GM13976 (cell line): ENCODE data around the gene PLEKHA7.
"Not testable (repeated sequence)": the region's sequence is repeated elsewhere in the genome, so short reads cannot be mapped to it uniquely, and the experiment has no call there.

Experiments used
- DNase-seq: peaks from one replicate; pipeline ENCODE4 v3.0.0; 2012; ENCODE audit warnings: low spot score
- CTCF ChIP-seq: IDR thresholded peaks from 2 replicates; pipeline ENCODE4 v1.5.1; 2012; ENCODE audit warnings: borderline replicate concordance, mild to moderate bottlenecking; ENCODE audit not compliant: insufficient read depth; ENCODE audit errors: extremely low read depth, missing control alignments, control extremely low read depth
- in situ Hi-C: fragments of 300-500 bp; cut with MboI; formaldehyde crosslinking; loops from one replicate; pipeline ENCODE4 v1.12.0; 2022; ENCODE audit warnings: low sequenced_read_pairs, mixed read lengths, inconsistent platforms; ENCODE audit not compliant: unreplicated experiment

Gene PLEKHA7

DNA sequence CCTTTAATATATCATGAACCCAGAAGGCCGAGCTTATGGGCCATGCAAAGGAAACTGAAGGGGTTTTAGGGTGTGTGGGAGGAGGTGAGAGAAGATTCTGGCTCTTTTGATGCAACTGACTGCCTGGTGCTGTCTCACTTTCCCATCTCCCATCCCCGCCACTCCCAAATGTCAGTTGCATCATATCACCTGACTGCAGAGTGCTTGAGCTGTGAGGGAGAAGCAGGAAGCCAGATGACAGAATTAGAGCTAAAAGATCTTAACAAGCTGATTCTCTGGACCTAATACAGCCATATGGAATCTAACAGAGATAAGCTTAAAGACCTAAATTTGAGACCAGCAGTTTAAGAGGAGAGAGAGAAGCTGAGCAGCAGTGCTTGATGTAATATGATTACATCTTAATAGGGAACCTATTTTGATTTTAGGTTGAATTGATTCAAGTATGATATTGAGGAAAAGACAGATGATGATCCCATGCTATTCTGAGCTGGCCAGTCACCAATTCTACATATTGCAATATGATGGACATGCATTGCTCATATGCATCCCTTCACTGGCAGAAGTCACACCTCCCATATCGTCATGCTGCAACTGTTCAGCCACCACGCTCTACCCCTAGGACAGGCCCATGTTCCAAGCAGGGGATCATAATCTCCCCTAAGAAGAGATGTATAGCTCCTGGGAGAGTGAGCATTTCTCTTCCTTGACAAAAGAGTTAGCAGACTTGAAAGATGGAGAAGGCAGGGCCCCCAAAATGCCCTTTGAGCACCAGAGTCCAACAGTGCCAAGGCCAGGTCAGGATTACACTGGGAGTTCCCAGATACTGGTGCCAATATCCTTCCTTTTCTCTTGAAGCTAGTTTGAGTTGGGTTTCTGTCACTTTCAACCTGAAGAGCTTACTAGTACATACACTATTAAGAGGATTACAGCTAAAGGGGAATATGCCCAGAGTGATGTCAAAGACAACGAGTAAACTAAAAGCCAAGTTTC is 44.9 kb downstream of the PLEKHA7 start:
- DNase-seq = no peak
- in situ Hi-C loops = no loop called here
- TF ChIP-seq CTCF = no peak

DNA sequence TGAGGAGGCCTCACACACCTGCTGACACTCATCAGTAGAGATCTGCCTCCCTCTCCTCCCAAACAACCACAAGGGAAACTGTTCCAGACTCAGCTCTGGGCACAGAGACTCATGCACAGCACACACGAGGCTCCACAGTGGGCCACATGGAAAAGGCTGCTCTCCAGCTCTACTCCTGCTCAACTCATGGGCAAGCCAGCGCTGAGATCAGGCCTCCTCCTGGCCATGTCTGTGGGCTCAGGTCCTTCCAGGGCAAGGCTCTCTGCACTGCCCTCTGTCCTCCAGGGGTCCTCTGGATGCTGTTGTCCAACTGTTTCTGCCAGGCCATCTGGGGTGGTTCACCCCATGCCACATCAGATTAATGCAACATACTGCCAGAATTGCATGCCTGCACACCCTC is 46.0 kb downstream of the PLEKHA7 start:
- no peak for TF ChIP-seq CTCF
- in situ Hi-C loops = no loop called here
- no peak for DNase-seq

GRCh38 chr11:16966930-16967671 is 47.1 kb downstream of the PLEKHA7 start:
- in situ Hi-C loops = no loop called here
- TF ChIP-seq CTCF = no peak
- DNase-seq = no peak

- no peak for TF ChIP-seq CTCF
- in situ Hi-C loops = no loop called here
- no peak for DNase-seq
Measured at GRCh38 chr11:16964501-16964900, 49.7 kb downstream of the PLEKHA7 start.

GRCh38 chr11:16963316-16963876 is 50.8 kb downstream of the PLEKHA7 start:
- no peak for TF ChIP-seq CTCF
- in situ Hi-C loops = no loop called here

DNA sequence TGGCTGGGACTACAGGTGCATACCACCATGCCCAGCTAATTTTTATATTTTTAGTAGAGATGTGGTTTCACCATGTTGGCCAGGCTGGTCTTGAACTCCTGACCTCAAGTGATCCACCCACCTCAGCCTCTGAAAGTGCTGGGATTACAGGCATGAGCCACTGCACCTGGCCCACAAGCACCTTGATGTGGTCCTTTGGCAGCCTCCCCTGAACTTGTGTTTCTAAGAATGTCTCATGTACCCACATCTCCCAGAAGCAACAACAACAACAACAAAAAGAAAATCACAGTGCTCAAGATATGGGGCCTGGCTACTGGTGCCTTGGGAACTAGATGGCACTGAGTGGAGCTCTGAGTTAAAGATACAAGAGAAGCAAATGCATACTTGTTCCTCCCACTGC is 51.6 kb downstream of the PLEKHA7 start:
- DNase-seq, in situ Hi-C loops: not testable (repeated sequence)

More at GRCh38 chr11:16963316-16963876, 50.8 kb downstream of the PLEKHA7 start:
- DNase-seq = no peak
